GM21786 (cell line): ENCODE data around the gene GNG11.

Experiments
- ATAC-seq: cut with Tn5 transposase; IDR thresholded peaks from one replicate; pipeline ENCODE4 v1.9.1; 2021; ENCODE audit not compliant: unreplicated experiment

Gene GNG11

GRCh38 chr7:93945756-93946535 is 24.4 kb downstream of the GNG11 start:
- no peak for ATAC-seq

GRCh38 chr7:93948106-93948505 is 26.6 kb downstream of the GNG11 start:
- no peak for ATAC-seq

GRCh38 chr7:93948873-93949272 is 27.3 kb downstream of the GNG11 start:
- ATAC-seq = no peak

- no peak for ATAC-seq
These were observed 27.9 kb downstream of the GNG11 start for GRCh38 chr7:93949423-93949822.

GRCh38 chr7:93955304-93955703 is 33.8 kb downstream of the GNG11 start:
- ATAC-seq = peak; percentile 76

- peak; percentile 41 for ATAC-seq
These were observed 36.2 kb downstream of the GNG11 start for GRCh38 chr7:93957767-93958166.

GRCh38 chr7:93958216-93958615 is 36.7 kb downstream of the GNG11 start:
- no peak for ATAC-seq

GRCh38 chr7:93958651-93959050 is 37.1 kb downstream of the GNG11 start:
- no peak for ATAC-seq

GRCh38 chr7:93960986-93961385 is 39.5 kb downstream of the GNG11 start:
- no peak for ATAC-seq

- ATAC-seq = no peak
These were observed 42.7 kb downstream of the GNG11 start for GRCh38 chr7:93964262-93964661.

GRCh38 chr7:93964813-93965212 is 43.3 kb downstream of the GNG11 start:
- ATAC-seq = no peak

GRCh38 chr7:93968911-93969620 is 47.5 kb downstream of the GNG11 start:
- no peak for ATAC-seq

GRCh38 chr7:93972029-93972725 is 50.6 kb downstream of the GNG11 start:
- no peak for ATAC-seq

GRCh38 chr7:93973134-93973533 is 51.6 kb downstream of the GNG11 start:
- ATAC-seq = no peak

GRCh38 chr7:93977211-93977950 is 55.8 kb downstream of the GNG11 start:
- no peak for ATAC-seq
